T-helper 9 cell (primary cell): Measurements from ENCODE around the gene NUDT8.
"Not testable (repeated sequence)": the region's sequence is repeated elsewhere in the genome, so short reads cannot be mapped to it uniquely, and the experiment has no call there.

Source experiments
- DNase-seq: peaks from one replicate; pipeline ENCODE4 v3.0.0-alpha.2; 2020

NUDT8 gene

GRCh38 chr11:67627441-67627811 is 2.3 kb downstream of the NUDT8 start:
- DNase-seq = no peak

DNA sequence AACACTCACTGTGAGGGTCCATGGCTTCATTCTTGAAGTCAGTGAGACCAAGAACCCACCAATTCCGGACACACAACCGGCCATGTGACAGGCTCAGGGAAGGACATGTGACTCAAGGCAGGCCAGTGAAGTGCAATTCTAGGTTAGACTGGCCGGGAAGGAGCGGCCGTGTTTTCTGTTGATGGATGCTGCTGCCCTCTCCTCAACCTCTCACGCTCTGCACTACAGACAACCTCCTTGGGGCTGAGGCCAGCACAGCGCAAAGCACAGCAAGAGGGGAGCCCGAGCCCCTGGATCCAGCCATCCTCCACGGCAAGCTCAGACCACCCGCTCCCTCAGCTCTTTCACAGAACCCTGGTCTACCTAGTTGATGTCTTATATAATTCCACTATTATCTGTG is 2.8 kb downstream of the NUDT8 start:
- DNase-seq = no peak

DNA sequence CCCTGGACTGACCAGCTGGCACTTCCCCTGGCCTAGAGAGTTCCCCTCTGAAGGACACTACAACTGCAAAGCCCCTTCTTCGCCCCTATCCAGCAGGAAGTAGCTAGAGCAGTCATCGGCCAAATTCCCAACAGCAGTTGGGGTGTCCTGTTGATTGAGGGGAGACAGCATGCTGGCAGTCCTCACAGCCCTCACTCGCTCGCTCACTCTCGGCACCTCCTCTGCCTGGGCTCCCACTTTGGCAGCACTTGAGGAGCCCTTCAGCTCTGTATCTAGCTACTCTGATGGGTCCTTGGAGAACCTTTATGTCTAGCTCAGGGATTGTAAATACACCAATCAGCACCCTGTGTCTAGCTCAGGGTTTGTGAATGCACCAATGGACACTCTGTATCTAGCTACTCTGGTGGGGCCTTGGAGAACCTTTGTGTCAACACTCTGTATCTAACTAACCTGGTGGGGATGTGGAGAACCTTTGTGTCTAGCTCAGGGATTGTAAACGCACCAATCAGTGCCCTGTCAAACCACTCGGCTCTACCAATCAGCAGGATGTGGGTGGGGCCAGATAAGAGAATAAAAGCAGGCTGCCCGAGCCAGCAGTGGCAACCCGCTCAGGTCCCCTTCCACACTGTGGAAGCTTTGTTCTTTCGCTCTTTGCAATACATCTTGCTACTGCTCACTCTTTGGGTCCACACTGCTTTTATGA is 3.5 kb downstream of the NUDT8 start:
- DNase-seq = not testable (repeated sequence)

- not testable (repeated sequence) for DNase-seq
Measured at GRCh38 chr11:67623795-67624194, 5.9 kb downstream of the NUDT8 start.

GRCh38 chr11:67622905-67623304 is 6.8 kb downstream of the NUDT8 start:
- DNase-seq = not testable (repeated sequence)

- DNase-seq = not testable (repeated sequence)
Measured at GRCh38 chr11:67621928-67622327, 7.8 kb downstream of the NUDT8 start.

GRCh38 chr11:67620621-67621020 is 9.1 kb downstream of the NUDT8 start:
- not testable (repeated sequence) for DNase-seq

GRCh38 chr11:67619683-67620618 is 9.8 kb downstream of the NUDT8 start:
- not testable (repeated sequence) for DNase-seq

DNA sequence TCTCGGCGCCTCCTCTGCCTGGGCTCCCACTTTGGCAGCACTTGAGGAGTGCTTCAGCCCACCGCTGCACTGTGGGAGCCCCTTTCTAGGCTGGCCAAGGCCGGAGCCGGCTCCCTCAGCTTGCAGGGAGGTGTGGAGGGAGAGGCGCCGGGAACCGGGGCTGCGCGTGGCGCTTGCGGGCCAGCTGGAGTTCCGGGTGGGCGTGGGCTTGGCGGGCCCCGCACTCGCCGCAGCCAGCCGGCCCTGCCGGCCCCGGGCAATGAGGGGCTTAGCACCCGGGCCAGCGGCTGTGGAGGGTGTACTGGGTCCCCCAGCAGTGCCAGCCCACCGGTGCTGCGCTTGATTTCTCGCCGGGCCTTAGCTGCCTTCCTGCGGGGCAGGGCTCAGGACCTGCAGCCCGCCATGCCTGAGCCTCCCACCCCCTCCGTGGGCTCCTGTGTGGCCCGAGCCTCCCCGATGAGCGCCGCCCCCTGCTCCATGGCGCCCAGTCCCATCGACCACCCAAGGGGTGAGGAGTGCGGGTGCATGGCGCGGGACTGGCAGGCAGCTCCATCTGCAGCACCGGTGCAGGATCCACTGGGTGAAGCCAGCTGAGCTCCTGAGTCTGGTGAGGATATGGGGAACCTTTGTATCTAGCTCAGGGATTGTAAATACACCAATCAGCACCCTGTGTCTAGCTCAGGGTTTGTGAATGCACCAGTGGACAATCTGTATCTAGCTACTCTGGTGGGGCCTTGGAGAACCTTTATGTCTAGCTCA is 10.7 kb downstream of the NUDT8 start:
- not testable (repeated sequence) for DNase-seq

DNA sequence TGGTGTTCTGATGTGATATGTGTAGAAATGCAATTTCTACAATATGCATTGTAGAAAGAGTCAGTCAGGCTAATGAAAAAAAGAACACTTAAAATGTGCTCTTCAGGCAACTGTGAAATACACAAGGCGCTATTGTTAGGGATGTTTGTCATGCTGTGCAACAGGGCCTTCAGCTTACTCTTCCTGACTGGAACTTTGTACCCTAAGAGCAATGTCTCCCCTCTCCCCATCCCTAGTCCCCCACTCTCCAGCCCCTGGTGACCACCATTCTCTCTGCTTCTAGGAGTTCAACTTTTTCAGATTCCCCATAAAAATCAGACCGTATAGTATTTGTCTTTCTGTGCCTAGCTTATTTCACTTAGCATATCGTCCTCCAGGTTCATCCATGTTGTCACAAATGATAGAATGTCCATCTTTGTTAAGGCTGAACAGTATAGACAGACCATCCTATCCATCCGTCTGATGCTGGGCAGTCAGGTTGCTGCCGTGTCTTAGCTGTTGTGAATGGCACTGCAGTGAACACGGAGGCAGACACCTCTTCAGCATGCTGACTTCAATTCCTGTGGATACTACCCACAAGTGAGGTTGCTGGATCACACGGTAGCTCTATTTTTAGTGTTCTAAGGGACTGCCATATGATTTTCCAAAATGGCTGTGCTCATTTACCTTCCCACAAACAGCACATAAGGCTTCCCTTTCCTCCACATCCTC is 12.3 kb downstream of the NUDT8 start:
- DNase-seq = no peak

- DNase-seq = no peak
Measured at GRCh38 chr11:67616431-67617242, 13.1 kb downstream of the NUDT8 start.

DNA sequence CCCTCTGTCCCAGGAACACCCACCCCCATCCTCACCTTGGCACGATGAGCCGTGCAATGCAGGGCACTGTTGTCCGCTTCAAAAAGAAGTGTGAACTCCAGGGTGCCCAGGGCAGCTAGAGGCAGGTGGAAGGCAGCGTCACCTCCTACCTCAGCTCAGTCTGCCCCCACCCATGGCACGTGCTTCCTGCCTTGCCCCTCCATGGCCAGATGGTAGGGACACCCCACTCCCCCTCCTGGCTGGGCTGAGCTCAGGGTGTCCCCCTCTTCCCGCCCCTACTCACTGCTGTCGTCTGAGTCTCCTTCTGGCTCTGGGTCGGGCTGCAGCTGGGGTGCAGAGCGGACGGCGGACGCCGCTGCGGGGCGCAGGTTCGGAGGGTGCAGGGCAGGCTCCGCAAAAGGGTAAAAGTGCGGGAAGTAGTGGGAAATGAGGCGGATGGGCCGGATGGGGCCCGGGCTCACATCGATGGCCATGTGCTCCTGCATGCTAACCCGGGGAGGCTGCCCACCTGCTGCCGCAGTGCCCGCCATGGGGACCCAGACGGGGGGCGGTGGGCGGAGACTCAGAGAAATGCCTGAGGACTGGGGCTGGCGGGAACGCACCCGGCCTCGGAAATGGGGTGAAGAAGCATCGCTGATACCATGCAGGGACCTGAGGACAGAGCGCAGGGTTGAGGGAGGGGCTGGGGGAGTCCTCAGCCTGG is 13.9 kb downstream of the NUDT8 start:
- no peak for DNase-seq

- no peak for DNase-seq
Measured at GRCh38 chr11:67614730-67615714, 14.7 kb downstream of the NUDT8 start.

GRCh38 chr11:67613960-67614715 is 15.6 kb downstream of the NUDT8 start:
- DNase-seq = peak; percentile 69

DNA sequence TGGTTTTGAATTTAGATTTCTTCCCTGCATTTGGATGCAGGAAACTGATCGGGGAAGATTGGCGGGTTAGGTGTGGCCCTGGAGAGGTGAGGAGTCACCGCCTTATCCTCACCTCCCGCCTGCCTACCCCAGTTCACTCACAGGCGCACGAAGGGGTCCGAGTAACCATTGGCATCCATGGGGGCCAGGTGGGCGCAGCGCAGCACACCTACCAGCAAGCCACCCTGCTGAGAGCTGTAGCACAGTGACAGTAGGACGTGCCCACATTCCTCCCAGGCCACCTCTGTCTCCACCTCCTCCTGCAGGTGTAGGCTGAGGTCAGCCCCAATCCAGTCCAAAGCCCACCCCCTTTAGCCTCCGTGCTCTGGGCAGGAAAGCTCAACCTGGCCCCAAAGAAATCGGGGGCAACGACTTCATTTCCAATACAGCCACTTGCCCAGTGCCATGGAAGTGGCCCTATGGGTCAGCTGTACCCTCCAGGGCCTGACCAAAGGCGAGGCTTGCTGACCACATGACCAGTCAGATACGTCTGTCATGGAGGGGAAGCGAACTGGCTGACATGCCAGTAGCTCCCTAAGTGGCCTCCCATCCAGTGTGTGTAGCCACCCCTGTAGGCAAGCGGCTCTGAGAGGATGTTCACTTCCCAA is 16.3 kb downstream of the NUDT8 start:
- no peak for DNase-seq

- no peak for DNase-seq
Measured at GRCh38 chr11:67612751-67613150, 17.0 kb downstream of the NUDT8 start.

- DNase-seq = no peak
Measured at GRCh38 chr11:67611704-67612587, 17.8 kb downstream of the NUDT8 start.
